ENCODE results near the gene BCAN. TPM values are rescaled to one million over a fixed set of nuclear protein-coding genes. Genes with fewer than 3 reads are reported as not detected.

Gene BCAN
- total and polyA plus RNA-seq, 2 experiments from 2014 or later = not detected

- 45 to 59% methylated on average over 4 to 9 of the region's 9 CpGs for WGBS, 2 experiments (ENCODE audit: low coverage in 1 of 2, low lambda C conversion rate in 2 of 2, missing lambda C conversion rate in 2 of 2)
- peaks cover 12% of the 10 kb centered on the region; the same call in 1 of the 2 replicates for H3K27me3 ChIP-seq (replicated peaks; ENCODE audit: insufficient read depth)
- no peaks in the 10 kb centered on the region for H3K79me2 ChIP-seq (ENCODE audit: insufficient read depth)
- no peak for TF ChIP-seq EZH2 (IDR thresholded peaks at IDR 0.05; ENCODE audit: insufficient read depth, poor library complexity, severe bottlenecking)
- no peak for TF ChIP-seq EZH2phosphoT487 (IDR thresholded peaks at IDR 0.05; ENCODE audit: insufficient read depth, low read depth)
- no peak overlapping the region for H3K27ac ChIP-seq
- no peaks in the 10 kb centered on the region for H3K9me3 ChIP-seq (ENCODE audit: low read depth)
- peaks cover 13% of the 10 kb centered on the region for H3F3A ChIP-seq (ENCODE audit: insufficient read depth)
- H3K4me1 ChIP-seq (ENCODE audit: insufficient read depth) = peaks cover 14% of the 10 kb centered on the region
- no peaks in the 10 kb centered on the region for H3K9me2 ChIP-seq (ENCODE audit: insufficient read depth)
- no peak for DNase-seq
- H3K4me2 ChIP-seq (ENCODE audit: unreplicated experiment) = no peak overlapping the region
- H4K20me1 ChIP-seq (ENCODE audit: insufficient read depth) = no peaks in the 10 kb centered on the region
- in situ Hi-C loops (cut with MboI) = no loop called here
- H3K9ac ChIP-seq = no peak overlapping the region
- no peaks in the 10 kb centered on the region for H3K36me3 ChIP-seq (ENCODE audit: low read depth)
- H3K4me3 ChIP-seq = no peak overlapping the region
- H2AFZ ChIP-seq = no peak overlapping the region
Measured at GRCh38 chr1:156655904-156656516, 14.1 kb downstream of the BCAN start.

GRCh38 chr1:156656806-156657740 is 15.2 kb downstream of the BCAN start:
- TF ChIP-seq EZH2 (IDR thresholded peaks at IDR 0.05; ENCODE audit: insufficient read depth, poor library complexity, severe bottlenecking) (peak; percentile 87), EZH2phosphoT487 (IDR thresholded peaks at IDR 0.05; ENCODE audit: insufficient read depth, low read depth) (0 out of 2 replicates have a peak, but pooled peaks have one; percentile 27)
- in situ Hi-C loops (cut with MboI) = no loop called here
- Histone ChIP-seq H3K4me3 (peak overlapping the region; percentile 58), H2AFZ (peak overlapping the region; percentile 65), H3K9me2 (ENCODE audit: insufficient read depth) (no peaks in the 10 kb centered on the region), H3K27ac (no peak overlapping the region), H3K79me2 (ENCODE audit: insufficient read depth) (no peaks in the 10 kb centered on the region), H3K9ac (no peak overlapping the region), H3K4me1 (ENCODE audit: insufficient read depth) (peaks cover 25% of the 10 kb centered on the region), H3K27me3 (replicated peaks; ENCODE audit: insufficient read depth) (peaks cover 12% of the 10 kb centered on the region; the same call in 1 of the 2 replicates), H4K20me1 (ENCODE audit: insufficient read depth) (no peaks in the 10 kb centered on the region), H3K4me2 (ENCODE audit: unreplicated experiment) (peak overlapping the region; percentile 82), H3K36me3 (ENCODE audit: low read depth) (no peaks in the 10 kb centered on the region), H3F3A (ENCODE audit: insufficient read depth) (peaks cover 17% of the 10 kb centered on the region), H3K9me3 (ENCODE audit: low read depth) (no peaks in the 10 kb centered on the region)
- DNase-seq = peak; percentile 76
- 2 to 4% methylated on average over 46 to 54 of the region's 54 CpGs for WGBS, 2 experiments (ENCODE audit: low coverage in 1 of 2, low lambda C conversion rate in 2 of 2, missing lambda C conversion rate in 2 of 2)

GRCh38 chr1:156657741-156658319 is 15.9 kb downstream of the BCAN start:
- 13 to 27% methylated on average over 7 to 15 of the region's 15 CpGs for WGBS, 2 experiments (ENCODE audit: low coverage in 1 of 2, low lambda C conversion rate in 2 of 2, missing lambda C conversion rate in 2 of 2)
- H3F3A ChIP-seq (ENCODE audit: insufficient read depth) = peaks cover 24% of the 10 kb centered on the region
- H3K4me3 ChIP-seq = no peak overlapping the region
- no peaks in the 10 kb centered on the region for H3K9me2 ChIP-seq (ENCODE audit: insufficient read depth)
- H3K4me1 ChIP-seq (ENCODE audit: insufficient read depth) = peaks cover 32% of the 10 kb centered on the region
- no peaks in the 10 kb centered on the region for H3K36me3 ChIP-seq (ENCODE audit: low read depth)
- no peaks in the 10 kb centered on the region for H4K20me1 ChIP-seq (ENCODE audit: insufficient read depth)
- in situ Hi-C loops (cut with MboI) = no loop called here
- H3K9me3 ChIP-seq (ENCODE audit: low read depth) = no peaks in the 10 kb centered on the region
- H3K27ac ChIP-seq = no peak overlapping the region
- H2AFZ ChIP-seq = 0 out of 2 replicates have a peak overlapping the region, but pooled peaks have one; percentile 65
- peaks cover 12% of the 10 kb centered on the region; the same call in 1 of the 2 replicates for H3K27me3 ChIP-seq (replicated peaks; ENCODE audit: insufficient read depth)
- H3K4me2 ChIP-seq (ENCODE audit: unreplicated experiment) = peak overlapping the region; percentile 82
- no peak for TF ChIP-seq EZH2 (IDR thresholded peaks at IDR 0.05; ENCODE audit: insufficient read depth, poor library complexity, severe bottlenecking)
- no peak for DNase-seq
- H3K79me2 ChIP-seq (ENCODE audit: insufficient read depth) = no peaks in the 10 kb centered on the region
- H3K9ac ChIP-seq = no peak overlapping the region

- Histone ChIP-seq H3K27me3 (replicated peaks; ENCODE audit: insufficient read depth) (peaks cover 12% of the 10 kb centered on the region; the same call in 1 of the 2 replicates), H3K9ac (no peak overlapping the region), H3K4me1 (ENCODE audit: insufficient read depth) (peaks cover 39% of the 10 kb centered on the region), H3K4me2 (ENCODE audit: unreplicated experiment) (no peak overlapping the region), H3K79me2 (ENCODE audit: insufficient read depth) (no peaks in the 10 kb centered on the region), H3K4me3 (no peak overlapping the region), H3F3A (ENCODE audit: insufficient read depth) (peaks cover 25% of the 10 kb centered on the region), H3K9me3 (ENCODE audit: low read depth) (no peaks in the 10 kb centered on the region), H3K9me2 (ENCODE audit: insufficient read depth) (no peaks in the 10 kb centered on the region), H2AFZ (no peak overlapping the region), H3K36me3 (ENCODE audit: low read depth) (no peaks in the 10 kb centered on the region), H3K27ac (no peak overlapping the region), H4K20me1 (ENCODE audit: insufficient read depth) (no peaks in the 10 kb centered on the region)
- DNase-seq = no peak
- TF ChIP-seq EZH2phosphoT487 (IDR thresholded peaks at IDR 0.05; ENCODE audit: insufficient read depth, low read depth) (no peak), EZH2 (IDR thresholded peaks at IDR 0.05; ENCODE audit: insufficient read depth, poor library complexity, severe bottlenecking) (no peak)
- in situ Hi-C loops (cut with MboI) = no loop called here
- 89 to 90% methylated on average over 14 of the region's 14 CpGs for WGBS, 2 experiments (ENCODE audit: low coverage in 1 of 2, low lambda C conversion rate in 2 of 2, missing lambda C conversion rate in 2 of 2)
Measured at GRCh38 chr1:156658496-156658895, 16.6 kb downstream of the BCAN start.
